PC-3 (cell line): ENCODE data around the gene GPX3. TPM values are rescaled to one million over a fixed set of nuclear protein-coding genes. Genes with fewer than 3 reads are reported as not detected.

Experiments used
- ATAC-seq: fragments of 200-7000 bp; cut with Tn5 transposase; 2 replicates; pipeline ENCODE4 v1.9.1; 2020; ENCODE audit warnings: mild to moderate bottlenecking, moderate library complexity
- BruUV-seq: library from RNA; stranded (reverse); fragments of 400-500 nt; replicated peaks from 2 replicates; lab custom pipeline; 2021; lab: Mats Ljungman, UMichigan
- CTCF ChIA-PET: fragments of 300-600 bp; sonication (Branson Sonifier 250); formaldehyde crosslinking; loops from one replicate; lab custom pipeline; 2022; ENCODE audit warnings: antibody characterized with exemption; lab: Charles Lee
- POLR2A ChIA-PET: fragments of 300-600 bp; sonication (Branson Sonifier 250); formaldehyde crosslinking; loops from one replicate; lab custom pipeline; 2022; ENCODE audit warnings: antibody characterized with exemption; ENCODE audit not compliant: unreplicated experiment; lab: Charles Lee
- DNase-seq: peaks from one replicate; pipeline ENCODE4 v3.0.0-alpha.2; 2015
- H2AFZ ChIP-seq: fragments of 300-600 bp; sonication (generic); 2 replicates; pipeline ENCODE4 v1.6.0; 2016; ENCODE audit warnings: antibody characterized with exemption, low read length
- H3F3A ChIP-seq: fragments of 300-600 bp; sonication (generic); one replicate; pipeline ENCODE4 v1.6.0; 2017; ENCODE audit warnings: antibody characterized with exemption, low read length, control low read depth, mild to moderate bottlenecking; ENCODE audit not compliant: unreplicated experiment
- H3K27ac ChIP-seq: fragments of 300-600 bp; sonication (generic); 2 replicates; pipeline ENCODE4 v1.5.1; 2016; ENCODE audit warnings: mild to moderate bottlenecking, low read length
- H3K27me3 ChIP-seq: fragments of 300-600 bp; sonication (generic); 2 replicates; pipeline ENCODE4 v1.6.1; 2016; ENCODE audit warnings: low read length, mixed read lengths
- H3K36me3 ChIP-seq: fragments of 300-600 bp; sonication (generic); 2 replicates; pipeline ENCODE4 v1.6.1; 2016; ENCODE audit warnings: low read depth, mixed run types, low read length, mixed read lengths
- H3K4me1 ChIP-seq: fragments of 300-600 bp; sonication (generic); 2 replicates; pipeline ENCODE4 v1.5.1; 2016; ENCODE audit warnings: low read length; ENCODE audit not compliant: insufficient read depth
- H3K4me2 ChIP-seq: fragments of 300-600 bp; sonication (generic); 2 replicates; pipeline ENCODE4 v1.6.0; 2016; ENCODE audit warnings: low read length
- H3K4me3 ChIP-seq: fragments of 300-600 bp; sonication (generic); 2 replicates; pipeline ENCODE4 v1.5.1; 2016; ENCODE audit warnings: mild to moderate bottlenecking, low read length, mixed read lengths
- H3K79me2 ChIP-seq: fragments of 300-600 bp; sonication (generic); 2 replicates; pipeline ENCODE4 v1.6.1; 2017; ENCODE audit warnings: low read length, mixed read lengths
- H3K9ac ChIP-seq: fragments of 300-600 bp; sonication (generic); 2 replicates; pipeline ENCODE4 v1.6.0; 2016; ENCODE audit warnings: mild to moderate bottlenecking, low read length
- H3K9me2 ChIP-seq: fragments of 300-600 bp; sonication (generic); replicated peaks from 2 replicates; pipeline ENCODE4 v1.6.1; 2016; ENCODE audit warnings: mixed run types, low read length, mixed read lengths
- H3K9me3 ChIP-seq: fragments of 300-600 bp; sonication (generic); 2 replicates; pipeline ENCODE4 v1.6.1; 2016; ENCODE audit warnings: low read length, mixed read lengths
- H4K20me1 ChIP-seq: fragments of 300-600 bp; sonication (generic); 2 replicates; pipeline ENCODE4 v1.6.1; 2016; ENCODE audit warnings: low read length, mixed read lengths
- EZH2 ChIP-seq: fragments of 300-600 bp; sonication (generic); IDR thresholded peaks from one replicate; pipeline ENCODE4 v1.6.1; 2017; ENCODE audit warnings: antibody characterized with exemption, mild to moderate bottlenecking, low read length; ENCODE audit not compliant: unreplicated experiment
- EZH2phosphoT487 ChIP-seq: fragments of 300-600 bp; sonication (generic); IDR thresholded peaks from 2 replicates; pipeline ENCODE4 v1.6.1; 2018; ENCODE audit warnings: mild to moderate bottlenecking, antibody characterized with exemption, low read length, borderline replicate concordance
- intact Hi-C: fragments of 100-400 bp; cut with micrococcal nuclease; formaldehyde crosslinking; loops from 2 replicates; pipeline ENCODE4 v1.9.0; 2023
- total RNA-seq: library from RNA; depleted of rRNA; stranded (reverse); fragments of >200 nt; gene quantifications from 2 replicates; pipeline ENCODE4 v1.2.3, GENCODE V29; 2014
- TF ChIP-seq, protein P1 (sequence below): fragments of 300-600 bp; sonication (generic); conservative IDR thresholded peaks from 2 replicates; pipeline ENCODE4 v1.5.1; 2017; ENCODE audit warnings: antibody characterized with exemption, low read depth, mild to moderate bottlenecking, low read length

Gene GPX3
- total RNA-seq, 1 experiment from 2014 or later = not detected

DNA sequence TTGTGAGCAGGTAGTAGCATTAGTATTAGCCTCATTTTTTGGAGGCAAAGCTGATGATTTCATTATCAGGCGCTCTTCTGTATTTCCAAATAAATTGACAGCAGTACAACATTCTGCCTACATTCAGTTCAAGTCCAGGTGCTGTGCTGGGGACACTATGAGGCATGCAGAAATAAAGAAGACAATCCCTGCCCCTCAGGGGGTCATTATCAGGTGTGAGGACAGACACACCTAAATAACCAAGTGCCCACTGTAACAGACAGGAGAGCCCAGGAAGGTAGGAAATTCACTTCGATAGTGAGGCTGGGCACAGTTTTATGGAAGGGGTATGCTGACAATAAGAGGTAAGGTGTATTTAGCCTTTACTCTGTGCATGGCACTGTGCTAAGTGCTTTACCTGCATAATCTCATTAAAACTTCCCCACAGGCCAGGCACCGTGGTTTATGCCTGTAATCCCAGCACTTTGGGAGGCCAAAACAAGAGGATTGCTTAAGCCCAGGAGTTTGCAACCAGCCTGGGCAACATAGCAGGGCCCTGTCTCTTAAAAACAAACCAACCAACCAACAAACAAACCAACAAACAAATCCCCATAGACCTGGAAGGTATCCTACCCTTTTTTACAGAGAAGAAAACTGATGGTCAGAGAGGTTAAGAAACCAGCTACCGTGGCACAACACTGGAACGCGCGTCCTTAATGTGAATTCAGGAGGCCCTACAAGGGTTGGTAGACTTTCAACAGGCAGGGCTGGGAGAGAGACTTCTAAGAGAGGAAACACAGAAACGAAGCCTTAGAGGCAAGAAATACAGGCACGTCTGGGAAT is 17.5 kb upstream of the GPX3 start:
- H3K9me2 ChIP-seq = no peaks in the 10 kb centered on the region
- H4K20me1 ChIP-seq = no peaks in the 10 kb centered on the region
- H3K4me3 ChIP-seq = no peak overlapping the region
- no peak for DNase-seq
- H3K27me3 ChIP-seq = no peaks in the 10 kb centered on the region
- no peak overlapping the region for H3K27ac ChIP-seq
- no peak overlapping the region for H3K9ac ChIP-seq
- no TSS peak for BruUV-seq
- H3K4me1 ChIP-seq = no peaks in the 10 kb centered on the region
- H2AFZ ChIP-seq = no peak overlapping the region
- no peaks in the 10 kb centered on the region for H3K9me3 ChIP-seq
- ChIA-PET CTCF (interaction anchor here (0.6 to 1.3 kb wide), 9 partner anchors 9 to 1180 kb away, joined by 4 to 27 read pairs (median 7); no protein-coding TSS in a partner anchor), POLR2A (interaction anchor here (0.6 kb wide), 1 partner anchor 155 kb away, joined by 15 read pairs; the partner anchor contains the start of gene ANXA6)
- TF ChIP-seq EZH2 (no peak), EZH2phosphoT487 (no peak)
- TF ChIP-seq, protein P1, sequence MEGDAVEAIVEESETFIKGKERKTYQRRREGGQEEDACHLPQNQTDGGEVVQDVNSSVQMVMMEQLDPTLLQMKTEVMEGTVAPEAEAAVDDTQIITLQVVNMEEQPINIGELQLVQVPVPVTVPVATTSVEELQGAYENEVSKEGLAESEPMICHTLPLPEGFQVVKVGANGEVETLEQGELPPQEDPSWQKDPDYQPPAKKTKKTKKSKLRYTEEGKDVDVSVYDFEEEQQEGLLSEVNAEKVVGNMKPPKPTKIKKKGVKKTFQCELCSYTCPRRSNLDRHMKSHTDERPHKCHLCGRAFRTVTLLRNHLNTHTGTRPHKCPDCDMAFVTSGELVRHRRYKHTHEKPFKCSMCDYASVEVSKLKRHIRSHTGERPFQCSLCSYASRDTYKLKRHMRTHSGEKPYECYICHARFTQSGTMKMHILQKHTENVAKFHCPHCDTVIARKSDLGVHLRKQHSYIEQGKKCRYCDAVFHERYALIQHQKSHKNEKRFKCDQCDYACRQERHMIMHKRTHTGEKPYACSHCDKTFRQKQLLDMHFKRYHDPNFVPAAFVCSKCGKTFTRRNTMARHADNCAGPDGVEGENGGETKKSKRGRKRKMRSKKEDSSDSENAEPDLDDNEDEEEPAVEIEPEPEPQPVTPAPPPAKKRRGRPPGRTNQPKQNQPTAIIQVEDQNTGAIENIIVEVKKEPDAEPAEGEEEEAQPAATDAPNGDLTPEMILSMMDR = no peak
- intact Hi-C loops = loop anchor here (1.0 to 2.0 kb wide), 5 partner anchors 20 to 202 kb away; no protein-coding TSS in a partner anchor
- ATAC-seq = no peak
- H3K4me2 ChIP-seq = no peak overlapping the region
- no peaks in the 10 kb centered on the region for H3K36me3 ChIP-seq
- no peaks in the 10 kb centered on the region for H3F3A ChIP-seq
- H3K79me2 ChIP-seq = no peaks in the 10 kb centered on the region

DNA sequence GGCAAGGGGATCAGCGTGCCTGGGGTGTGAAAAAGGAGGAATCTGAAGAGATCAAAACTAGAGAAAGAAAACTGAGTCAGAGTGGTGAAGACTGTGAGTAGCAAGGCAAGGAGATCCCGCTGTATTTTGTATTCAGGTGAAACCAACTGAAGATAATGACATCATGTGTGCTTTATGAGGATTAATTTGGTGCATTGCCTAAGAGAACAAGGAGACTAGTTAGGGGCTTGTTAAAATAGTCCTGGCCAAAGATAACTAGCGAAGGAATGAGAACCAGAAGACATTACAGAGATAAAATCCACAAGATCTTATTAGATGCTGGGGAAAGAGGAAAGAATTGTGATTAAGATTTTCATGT is 16.9 kb upstream of the GPX3 start:
- CTCF ChIA-PET = no interaction called here
- Histone ChIP-seq H3K79me2 (no peaks in the 10 kb centered on the region), H3K9me2 (no peaks in the 10 kb centered on the region), H3K36me3 (no peaks in the 10 kb centered on the region), H3K4me2 (no peak overlapping the region), H3F3A (no peaks in the 10 kb centered on the region), H3K27me3 (no peaks in the 10 kb centered on the region), H3K27ac (no peak overlapping the region), H2AFZ (no peak overlapping the region), H3K4me1 (no peaks in the 10 kb centered on the region), H3K9me3 (no peaks in the 10 kb centered on the region), H3K9ac (no peak overlapping the region), H3K4me3 (no peak overlapping the region), H4K20me1 (no peaks in the 10 kb centered on the region)
- no peak for DNase-seq
- intact Hi-C loops = loop anchor here (2.0 kb wide), 1 partner anchor 203 kb away; no protein-coding TSS in a partner anchor
- BruUV-seq = no TSS peak
- TF ChIP-seq EZH2 (no peak), EZH2phosphoT487 (no peak)
- TF ChIP-seq, protein P1 = no peak
- ATAC-seq = no peak
- POLR2A ChIA-PET = no interaction called here

DNA sequence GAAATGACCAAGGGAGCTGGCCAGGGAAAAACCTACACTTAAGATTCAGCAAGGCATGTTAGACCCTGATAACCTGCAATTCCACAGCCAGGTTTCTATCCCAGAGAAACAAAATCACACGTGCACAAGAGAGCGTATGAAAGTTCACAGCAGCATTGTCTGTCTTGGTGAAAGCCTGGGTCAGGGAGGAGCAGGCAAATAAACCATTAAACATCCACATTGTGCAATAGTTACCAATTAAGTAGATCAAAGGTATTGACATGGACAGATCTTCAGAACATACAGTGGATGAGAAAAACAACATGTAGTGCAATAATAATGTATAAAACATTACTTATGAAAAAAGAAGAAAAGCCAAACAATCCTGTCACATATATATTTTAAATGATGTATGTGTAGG is 15.9 kb upstream of the GPX3 start:
- Histone ChIP-seq H3K36me3 (no peaks in the 10 kb centered on the region), H3K4me3 (no peak overlapping the region), H4K20me1 (no peaks in the 10 kb centered on the region), H3K4me1 (no peaks in the 10 kb centered on the region), H2AFZ (no peak overlapping the region), H3K27me3 (no peaks in the 10 kb centered on the region), H3K9ac (no peak overlapping the region), H3K79me2 (no peaks in the 10 kb centered on the region), H3K9me2 (no peaks in the 10 kb centered on the region), H3K27ac (no peak overlapping the region), H3K9me3 (no peaks in the 10 kb centered on the region), H3F3A (no peaks in the 10 kb centered on the region), H3K4me2 (no peak overlapping the region)
- CTCF ChIA-PET = interaction anchor here (0.6 kb wide), 1 partner anchor 375 kb away, joined by 3 read pairs; no protein-coding TSS in a partner anchor
- intact Hi-C loops = no loop called here
- POLR2A ChIA-PET = no interaction called here
- no peak for ATAC-seq
- TF ChIP-seq, protein P1 = no peak
- BruUV-seq = no TSS peak
- no peak for DNase-seq
